Hematopoietic multipotent progenitor cell (in vitro differentiated cells): ENCODE measurements around the gene KCNJ9. TPM values are rescaled to one million over a fixed set of nuclear protein-coding genes. Genes with fewer than 3 reads are reported as not detected.

Experiments
- DNase-seq, 3 donors: peaks; one replicate each; pipeline ENCODE4 v3.0.0-alpha.2; 2011 to 2015; ENCODE audit warnings: low read depth in 2 of 3, low spot score in 2 of 3
- total RNA-seq: library from RNA; depleted of rRNA; stranded (reverse); fragments of >200 nt; gene quantifications from one replicate; pipeline ENCODE4 v1.2.3, GENCODE V29; 2012

The KCNJ9 gene
- total RNA-seq, 1 donor, result not detected

- no peak for DNase-seq
Measured at GRCh38 chr1:160139840-160140239, 58.5 kb downstream of the KCNJ9 start.

Other genes starting within 250 kb of the KCNJ9 start
- gene VSIG8, start 218.9 kb upstream of the KCNJ9 start, total RNA-seq, result not detected
- gene CFAP45, start 181.4 kb upstream of the KCNJ9 start, total RNA-seq, result 0.81 TPM
- gene TAGLN2, start 156.0 kb upstream of the KCNJ9 start, total RNA-seq, result 935 TPM
- gene IGSF9, start 135.9 kb upstream of the KCNJ9 start, total RNA-seq, result 0.54 TPM
- under 0.01 TPM for gene SLAMF9, start 127.3 kb upstream of the KCNJ9 start, total RNA-seq
- gene PIGM, start 49.5 kb upstream of the KCNJ9 start, total RNA-seq, result 6.5 TPM
- gene KCNJ10, start 11.4 kb upstream of the KCNJ9 start, total RNA-seq, result under 0.01 TPM
- 52.0 TPM for gene IGSF8, start 17.1 kb downstream of the KCNJ9 start, total RNA-seq
- gene ATP1A2, start 34.2 kb downstream of the KCNJ9 start, total RNA-seq, result not detected
- under 0.01 TPM for gene ATP1A4, start 70.1 kb downstream of the KCNJ9 start, total RNA-seq
- gene CASQ1, start 109.0 kb downstream of the KCNJ9 start, total RNA-seq, result not detected
- gene PEA15, start 123.8 kb downstream of the KCNJ9 start, total RNA-seq, result 23.7 TPM
- 98.8 TPM for gene DCAF8, start 181.0 kb downstream of the KCNJ9 start, total RNA-seq
- 16.4 TPM for gene PEX19, start 203.6 kb downstream of the KCNJ9 start, total RNA-seq